ENCODE data around the gene CDC73.
A peak's percentile ranks its signal among the peaks of the same experiment; 100 is the strongest.
"Not testable (repeated sequence)": the region's sequence is repeated elsewhere in the genome, so short reads cannot be mapped to it uniquely, and the experiment has no call there.

The CDC73 gene

DNA sequence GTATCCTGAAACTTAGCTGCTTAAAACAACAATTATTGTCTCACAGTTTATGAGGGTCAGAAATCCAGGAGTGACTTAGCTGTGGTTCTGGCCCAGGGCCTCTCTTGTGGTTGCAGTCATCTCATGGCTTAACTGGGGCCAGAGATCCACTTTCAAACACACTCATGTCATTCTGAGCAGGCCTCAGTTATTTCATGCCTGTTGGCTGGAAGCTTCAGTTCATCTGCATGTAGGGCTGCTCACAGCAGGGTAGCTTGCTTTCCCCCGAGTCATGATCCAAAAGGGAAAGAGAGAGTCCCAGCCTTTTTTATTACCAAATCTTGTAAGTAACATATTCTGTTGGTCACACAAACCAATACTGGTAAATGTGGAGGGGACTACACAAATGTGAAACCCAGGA, 161.2 kb downstream of the CDC73 start:
- Histone ChIP-seq H3K4me2 (ENCODE audit: low read length) (no peak overlapping the region), H2BK120ac (ENCODE audit: low read depth, low read length) (no peak overlapping the region), H3K4ac (ENCODE audit: low read depth, low read length) (no peak overlapping the region), H3K27ac (ENCODE audit: low read depth, low read length) (no peak overlapping the region), H3K4me1 (ENCODE audit: control insufficient read depth, low read depth, low read length) (no peaks in the 10 kb centered on the region), H3K56ac (ENCODE audit: low read length) (no peak overlapping the region), H3K23ac (ENCODE audit: low read length) (no peak overlapping the region), H3K36me3 (ENCODE audit: control insufficient read depth, insufficient read depth, low read length) (no peaks in the 10 kb centered on the region), H3K4me3 (ENCODE audit: low read length) (no peak overlapping the region), H3K27me3 (ENCODE audit: insufficient read depth, low read length, poor library complexity) (no peaks in the 10 kb centered on the region), H3K79me2 (ENCODE audit: control insufficient read depth, insufficient read depth, low read length) (no peaks in the 10 kb centered on the region), H2BK15ac (replicated peaks; ENCODE audit: low read depth) (no peak overlapping the region), H3K18ac (ENCODE audit: low read length) (no peak overlapping the region), H3K9ac (ENCODE audit: low read length) (no peak overlapping the region), H4K8ac (ENCODE audit: low read depth, low read length) (no peak overlapping the region), H2AK5ac (ENCODE audit: low read length) (no peak overlapping the region), H3K79me1 (ENCODE audit: low read length) (no peaks in the 10 kb centered on the region), H2BK5ac (ENCODE audit: low read length) (no peak overlapping the region), H4K5ac (ENCODE audit: low read length) (no peak overlapping the region)
- WGBS (ENCODE audit: extremely low coverage, insufficient coverage, low lambda C conversion rate) = no CpG with 5 or more reads among the region's 1 CpG
- DNase-seq = peak; percentile 79

DNA sequence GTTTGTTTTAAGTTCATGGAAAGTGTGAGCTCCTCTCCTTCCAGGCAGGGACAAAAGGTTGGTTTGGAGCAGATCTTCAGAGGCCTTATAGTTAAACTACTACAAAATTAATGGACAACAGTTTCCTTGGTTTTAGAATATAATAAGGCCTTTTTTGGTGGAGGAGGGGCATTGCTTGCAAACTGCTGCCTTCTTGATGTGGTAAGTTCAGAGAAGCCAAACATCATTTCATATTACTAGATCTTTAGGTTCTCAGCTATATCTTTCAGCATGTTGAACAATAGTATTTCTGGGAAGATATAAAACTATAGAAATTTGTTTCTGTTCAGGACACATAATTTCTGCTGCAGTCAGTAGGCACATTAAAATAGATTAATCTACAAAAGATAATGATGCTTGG, 162.4 kb downstream of the CDC73 start:
- DNase-seq = no peak
- Histone ChIP-seq H2BK120ac (ENCODE audit: low read depth, low read length) (no peak overlapping the region), H3K18ac (ENCODE audit: low read length) (no peak overlapping the region), H4K5ac (ENCODE audit: low read length) (no peak overlapping the region), H3K56ac (ENCODE audit: low read length) (no peak overlapping the region), H3K4ac (ENCODE audit: low read depth, low read length) (no peak overlapping the region), H3K27ac (ENCODE audit: low read depth, low read length) (no peak overlapping the region), H2AK5ac (ENCODE audit: low read length) (no peak overlapping the region), H3K79me2 (ENCODE audit: control insufficient read depth, insufficient read depth, low read length) (no peaks in the 10 kb centered on the region), H3K79me1 (ENCODE audit: low read length) (no peaks in the 10 kb centered on the region), H3K4me1 (ENCODE audit: control insufficient read depth, low read depth, low read length) (no peaks in the 10 kb centered on the region), H2BK5ac (ENCODE audit: low read length) (no peak overlapping the region), H2BK15ac (replicated peaks; ENCODE audit: low read depth) (no peak overlapping the region), H3K27me3 (ENCODE audit: insufficient read depth, low read length, poor library complexity) (no peaks in the 10 kb centered on the region), H3K4me2 (ENCODE audit: low read length) (no peak overlapping the region), H3K9ac (ENCODE audit: low read length) (no peak overlapping the region), H3K36me3 (ENCODE audit: control insufficient read depth, insufficient read depth, low read length) (no peaks in the 10 kb centered on the region), H4K8ac (ENCODE audit: low read depth, low read length) (no peak overlapping the region), H3K4me3 (ENCODE audit: low read length) (no peak overlapping the region), H3K23ac (ENCODE audit: low read length) (no peak overlapping the region)

DNA sequence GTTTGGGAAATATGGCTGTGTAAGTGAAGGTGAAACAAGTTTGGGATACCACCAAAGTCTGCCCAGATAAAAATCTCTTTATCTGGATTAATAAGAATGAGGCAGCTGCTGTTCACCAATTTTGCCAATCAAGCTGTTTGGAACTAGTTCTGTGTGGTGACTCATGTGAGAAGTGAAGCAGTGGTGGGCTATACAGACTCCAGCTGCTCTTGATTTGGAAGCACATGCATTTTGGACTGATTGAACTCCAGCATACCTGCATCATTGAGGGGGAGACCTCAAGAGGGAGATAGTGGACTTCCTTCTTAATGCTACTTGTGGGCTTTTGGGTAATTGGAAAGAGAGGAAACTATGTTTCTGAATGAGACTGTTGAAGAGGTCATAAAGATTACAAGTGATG, 163.8 kb downstream of the CDC73 start:
- no peak overlapping the region for H2AK5ac ChIP-seq (ENCODE audit: low read length)
- H3K18ac ChIP-seq (ENCODE audit: low read length) = no peak overlapping the region
- H4K8ac ChIP-seq (ENCODE audit: low read depth, low read length) = no peak overlapping the region
- no peak for DNase-seq
- no peak overlapping the region for H3K4me2 ChIP-seq (ENCODE audit: low read length)
- H3K79me1 ChIP-seq (ENCODE audit: low read length) = no peaks in the 10 kb centered on the region
- H3K27me3 ChIP-seq (ENCODE audit: insufficient read depth, low read length, poor library complexity) = no peaks in the 10 kb centered on the region
- H3K79me2 ChIP-seq (ENCODE audit: control insufficient read depth, insufficient read depth, low read length) = no peaks in the 10 kb centered on the region
- H2BK5ac ChIP-seq (ENCODE audit: low read length) = no peak overlapping the region
- H3K27ac ChIP-seq (ENCODE audit: low read depth, low read length) = no peak overlapping the region
- no peak overlapping the region for H2BK15ac ChIP-seq (replicated peaks; ENCODE audit: low read depth)
- H3K36me3 ChIP-seq (ENCODE audit: control insufficient read depth, insufficient read depth, low read length) = no peaks in the 10 kb centered on the region
- H2BK120ac ChIP-seq (ENCODE audit: low read depth, low read length) = no peak overlapping the region
- no peak overlapping the region for H4K5ac ChIP-seq (ENCODE audit: low read length)
- H3K9ac ChIP-seq (ENCODE audit: low read length) = no peak overlapping the region
- no peak overlapping the region for H3K23ac ChIP-seq (ENCODE audit: low read length)
- no peak overlapping the region for H3K4ac ChIP-seq (ENCODE audit: low read depth, low read length)
- H3K4me1 ChIP-seq (ENCODE audit: control insufficient read depth, low read depth, low read length) = no peaks in the 10 kb centered on the region
- H3K56ac ChIP-seq (ENCODE audit: low read length) = no peak overlapping the region
- no peak overlapping the region for H3K4me3 ChIP-seq (ENCODE audit: low read length)

DNA sequence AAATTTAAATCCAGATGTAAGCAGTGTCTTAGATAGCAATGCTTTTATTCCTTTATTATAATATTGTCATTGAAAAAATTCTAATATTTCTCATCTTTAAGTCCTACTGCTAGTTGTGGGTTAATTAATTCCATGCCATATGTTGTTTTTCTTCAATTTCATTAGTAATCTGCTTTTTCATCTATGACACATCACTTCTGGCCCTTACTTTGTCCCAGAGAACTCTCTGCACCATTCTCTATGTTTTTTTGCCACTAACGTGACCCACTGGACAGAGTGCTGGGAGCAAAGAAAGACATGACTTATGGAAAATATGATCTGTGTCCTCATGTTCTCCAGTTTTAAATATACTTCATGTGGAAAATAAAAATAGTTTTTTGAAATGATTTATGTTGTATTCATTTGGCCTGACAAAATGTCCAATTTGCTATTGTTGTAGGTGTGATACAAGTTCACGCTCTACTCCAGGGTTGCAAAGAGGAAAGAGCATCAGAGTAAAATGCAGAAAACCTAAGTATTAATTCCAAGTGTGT, 166.8 kb downstream of the CDC73 start:
- H3K79me1 ChIP-seq (ENCODE audit: low read length); H2AK5ac ChIP-seq (ENCODE audit: low read length); H3K4me3 ChIP-seq (ENCODE audit: low read length); H3K18ac ChIP-seq (ENCODE audit: low read length); H3K9ac ChIP-seq (ENCODE audit: low read length); H3K27me3 ChIP-seq (ENCODE audit: insufficient read depth, low read length, poor library complexity); H3K4me1 ChIP-seq (ENCODE audit: control insufficient read depth, low read depth, low read length); DNase-seq; H3K56ac ChIP-seq (ENCODE audit: low read length); H3K4me2 ChIP-seq (ENCODE audit: low read length); H4K5ac ChIP-seq (ENCODE audit: low read length); H2BK120ac ChIP-seq (ENCODE audit: low read depth, low read length); H3K4ac ChIP-seq (ENCODE audit: low read depth, low read length); H3K27ac ChIP-seq (ENCODE audit: low read depth, low read length); H3K36me3 ChIP-seq (ENCODE audit: control insufficient read depth, insufficient read depth, low read length); H3K23ac ChIP-seq (ENCODE audit: low read length); H2BK15ac ChIP-seq (replicated peaks; ENCODE audit: low read depth); H3K79me2 ChIP-seq (ENCODE audit: control insufficient read depth, insufficient read depth, low read length); H4K8ac ChIP-seq (ENCODE audit: low read depth, low read length); H2BK5ac ChIP-seq (ENCODE audit: low read length): not testable (repeated sequence)
- WGBS (ENCODE audit: extremely low coverage, insufficient coverage, low lambda C conversion rate) = no CpG with 5 or more reads among the region's 2 CpGs

DNA sequence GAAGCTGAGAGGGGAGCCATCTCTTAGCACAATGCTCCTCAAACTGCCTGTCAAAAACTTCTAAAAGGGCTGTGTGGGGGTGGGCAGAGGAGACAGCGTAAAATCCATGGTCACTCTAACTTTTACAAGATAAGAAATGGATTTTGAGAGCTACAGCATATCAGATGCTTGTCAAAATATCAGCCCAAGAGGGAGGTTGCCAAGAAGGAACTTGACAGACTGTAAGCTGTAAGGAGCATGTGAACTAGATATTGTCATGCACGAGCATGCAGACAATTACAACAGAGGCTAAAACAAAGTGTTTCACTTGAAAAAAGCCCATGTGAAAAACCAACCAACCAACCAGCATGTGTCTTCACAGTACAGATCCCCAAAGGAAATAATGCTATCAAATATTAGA, 171.9 kb downstream of the CDC73 start:
- WGBS (ENCODE audit: extremely low coverage, insufficient coverage, low lambda C conversion rate) = no CpG with 5 or more reads among the region's 2 CpGs
- Histone ChIP-seq H4K8ac (ENCODE audit: low read depth, low read length) (no peak overlapping the region), H4K5ac (ENCODE audit: low read length) (no peak overlapping the region), H2BK15ac (replicated peaks; ENCODE audit: low read depth) (no peak overlapping the region), H2AK5ac (ENCODE audit: low read length) (no peak overlapping the region), H3K36me3 (ENCODE audit: control insufficient read depth, insufficient read depth, low read length) (no peaks in the 10 kb centered on the region), H3K56ac (ENCODE audit: low read length) (no peak overlapping the region), H3K27ac (ENCODE audit: low read depth, low read length) (no peak overlapping the region), H3K4me1 (ENCODE audit: control insufficient read depth, low read depth, low read length) (no peaks in the 10 kb centered on the region), H3K23ac (ENCODE audit: low read length) (no peak overlapping the region), H3K4me3 (ENCODE audit: low read length) (no peak overlapping the region), H3K18ac (ENCODE audit: low read length) (no peak overlapping the region), H2BK120ac (ENCODE audit: low read depth, low read length) (no peak overlapping the region), H3K9ac (ENCODE audit: low read length) (no peak overlapping the region), H3K4me2 (ENCODE audit: low read length) (no peak overlapping the region), H3K27me3 (ENCODE audit: insufficient read depth, low read length, poor library complexity) (no peaks in the 10 kb centered on the region), H2BK5ac (ENCODE audit: low read length) (no peak overlapping the region), H3K79me1 (ENCODE audit: low read length) (no peaks in the 10 kb centered on the region), H3K79me2 (ENCODE audit: control insufficient read depth, insufficient read depth, low read length) (no peaks in the 10 kb centered on the region), H3K4ac (ENCODE audit: low read depth, low read length) (no peak overlapping the region)
- no peak for DNase-seq

DNA sequence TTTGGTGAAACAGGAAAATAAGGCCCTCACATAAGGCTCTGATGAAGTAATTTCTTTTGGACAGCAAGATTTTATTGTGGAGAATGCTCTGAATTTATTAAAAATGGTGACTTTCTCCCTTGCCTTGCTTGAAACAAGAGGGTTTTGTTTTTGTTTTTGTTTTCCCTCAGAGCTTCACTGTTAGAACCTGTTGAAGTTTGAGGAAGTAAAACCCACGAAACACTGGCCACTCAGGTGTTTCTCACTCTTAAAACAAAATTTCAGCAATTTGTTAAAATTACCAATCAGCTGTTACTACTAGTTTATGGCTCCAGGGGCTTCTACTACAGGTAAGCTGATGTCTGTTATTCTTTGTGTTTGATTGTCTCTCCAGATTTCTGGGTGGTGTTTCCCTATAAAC, 177.2 kb downstream of the CDC73 start:
- Histone ChIP-seq H2BK15ac (replicated peaks; ENCODE audit: low read depth) (no peak overlapping the region), H3K56ac (ENCODE audit: low read length) (no peak overlapping the region), H2BK5ac (ENCODE audit: low read length) (no peak overlapping the region), H4K8ac (ENCODE audit: low read depth, low read length) (no peak overlapping the region), H3K4me1 (ENCODE audit: control insufficient read depth, low read depth, low read length) (no peaks in the 10 kb centered on the region), H4K5ac (ENCODE audit: low read length) (no peak overlapping the region), H3K27me3 (ENCODE audit: insufficient read depth, low read length, poor library complexity) (no peaks in the 10 kb centered on the region), H3K9ac (ENCODE audit: low read length) (no peak overlapping the region), H3K79me1 (ENCODE audit: low read length) (no peaks in the 10 kb centered on the region), H3K23ac (ENCODE audit: low read length) (no peak overlapping the region), H2AK5ac (ENCODE audit: low read length) (no peak overlapping the region), H2BK120ac (ENCODE audit: low read depth, low read length) (no peak overlapping the region), H3K4ac (ENCODE audit: low read depth, low read length) (no peak overlapping the region), H3K79me2 (ENCODE audit: control insufficient read depth, insufficient read depth, low read length) (no peaks in the 10 kb centered on the region), H3K4me3 (ENCODE audit: low read length) (no peak overlapping the region), H3K27ac (ENCODE audit: low read depth, low read length) (no peak overlapping the region), H3K18ac (ENCODE audit: low read length) (no peak overlapping the region), H3K4me2 (ENCODE audit: low read length) (no peak overlapping the region), H3K36me3 (ENCODE audit: control insufficient read depth, insufficient read depth, low read length) (no peaks in the 10 kb centered on the region)
- no peak for DNase-seq
- no CpG with 5 or more reads among the region's 1 CpG for WGBS (ENCODE audit: extremely low coverage, insufficient coverage, low lambda C conversion rate)

All from mesendoderm (in vitro differentiated cells).